HG02642 (cell line): ENCODE results near the gene TMED7.

Experiments
- ATAC-seq: cut with Tn5 transposase; IDR thresholded peaks from one replicate; pipeline ENCODE4 v1.9.1; 2021; ENCODE audit warnings: mild to moderate bottlenecking; ENCODE audit not compliant: unreplicated experiment, poor library complexity

TMED7 gene

GRCh38 chr5:115585265-115585664 lies 40.6 kb downstream of the TMED7 start:
- no peak for ATAC-seq

DNA sequence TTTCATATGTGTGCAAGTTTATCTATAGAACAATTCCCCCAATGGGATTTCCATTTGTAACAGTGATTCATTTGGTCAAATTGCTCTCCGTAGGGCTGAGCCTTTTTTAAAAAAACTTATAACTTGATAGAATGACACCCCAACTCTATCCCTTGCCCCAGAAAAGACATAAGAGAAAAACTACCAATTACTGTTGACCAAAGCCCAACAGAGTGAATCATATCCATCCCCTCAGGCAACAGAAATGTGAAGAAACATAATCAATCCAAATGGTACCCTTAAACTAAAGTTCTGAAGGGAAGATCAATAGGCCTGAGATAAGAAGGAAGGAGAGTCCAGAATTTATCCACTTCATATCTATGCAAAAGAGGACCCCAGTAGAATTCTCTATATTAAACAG lies 41.3 kb downstream of the TMED7 start:
- ATAC-seq, result no peak

- ATAC-seq, result no peak
Measured at GRCh38 chr5:115583474-115583873, 42.4 kb downstream of the TMED7 start.

DNA sequence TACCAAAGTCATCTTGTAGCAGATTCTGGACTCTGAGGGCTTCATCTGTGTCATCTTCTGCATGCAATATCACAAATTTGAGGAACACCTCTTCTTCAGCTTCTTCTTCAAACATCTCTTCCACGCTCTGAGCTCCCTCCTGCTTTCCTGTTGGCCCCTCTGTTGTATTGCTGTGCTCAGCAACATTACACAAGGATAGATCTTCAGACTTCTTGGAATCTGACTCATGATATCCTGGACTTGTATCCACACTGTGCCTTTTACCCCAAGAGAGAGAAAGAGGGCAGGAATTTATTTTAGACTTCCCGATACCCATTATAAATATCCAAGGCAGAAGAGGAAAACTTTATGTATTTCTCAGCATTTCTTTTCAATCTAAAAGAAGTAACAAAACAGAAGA lies 44.9 kb downstream of the TMED7 start:
- ATAC-seq, result no peak

- ATAC-seq, result peak; percentile 64
Measured at GRCh38 chr5:115579747-115580173, 46.1 kb downstream of the TMED7 start.

DNA sequence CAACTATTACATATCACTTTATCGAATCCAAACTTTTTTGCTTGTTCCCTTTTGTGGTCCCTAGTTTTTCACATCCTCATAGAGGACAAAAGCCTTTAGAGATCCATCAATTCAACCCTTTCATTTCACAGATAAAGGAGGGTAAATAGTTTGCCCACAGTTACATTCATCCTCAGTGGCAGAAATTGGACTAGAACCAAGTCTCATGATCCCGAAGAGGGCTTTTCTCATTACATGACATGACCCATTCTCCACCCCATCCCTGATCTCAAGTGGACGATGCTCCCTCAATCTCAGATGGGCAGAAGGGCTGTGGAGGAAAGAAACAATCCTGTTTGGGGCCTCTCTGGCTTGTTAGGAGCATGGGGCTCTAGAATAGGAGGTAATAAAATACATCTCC lies 46.6 kb downstream of the TMED7 start:
- no peak for ATAC-seq

DNA sequence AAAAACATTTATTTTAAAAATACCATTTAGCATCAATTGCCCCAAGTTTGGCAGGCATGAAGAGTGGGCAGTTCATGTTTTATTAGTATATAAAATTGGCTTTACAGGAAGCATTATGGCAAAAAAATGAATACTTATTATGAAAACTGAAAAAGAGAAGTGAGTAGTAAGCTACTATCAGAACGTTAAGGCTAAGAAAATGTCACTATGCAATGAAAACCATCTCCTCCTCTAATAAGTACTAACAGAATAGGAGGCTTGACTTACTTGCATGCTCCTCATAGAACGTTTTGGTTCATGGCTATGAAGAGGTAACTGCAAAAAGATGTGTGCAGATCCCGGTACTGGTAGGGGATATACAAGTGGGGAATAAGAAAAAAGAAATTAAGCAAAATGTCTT lies 47.2 kb downstream of the TMED7 start:
- peak; percentile 41 for ATAC-seq

- peak; percentile 40 for ATAC-seq
Measured at GRCh38 chr5:115577741-115578140, 48.1 kb downstream of the TMED7 start.

GRCh38 chr5:115577329-115577728 lies 48.5 kb downstream of the TMED7 start:
- no peak for ATAC-seq

- peak; percentile 42 for ATAC-seq
Measured at GRCh38 chr5:115575167-115576070, 50.4 kb downstream of the TMED7 start.

DNA sequence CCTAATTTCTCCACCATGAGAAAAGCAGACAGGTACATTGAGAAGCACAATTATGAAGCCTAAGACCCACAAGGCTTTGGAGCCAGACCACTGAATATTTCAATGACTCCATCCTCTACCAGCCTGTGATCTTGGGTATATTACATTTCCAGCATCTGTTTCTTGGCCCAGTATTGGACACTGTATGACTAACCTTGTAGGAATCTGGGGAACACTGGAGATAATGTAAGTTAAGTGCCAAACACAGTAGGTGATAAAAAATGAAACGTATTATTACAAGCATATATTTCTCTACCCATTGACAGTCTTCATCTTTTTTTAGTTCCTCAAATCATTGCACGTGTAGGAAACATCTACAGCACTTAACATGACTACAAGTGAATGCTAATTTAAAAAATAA lies 52.7 kb downstream of the TMED7 start:
- ATAC-seq, result no peak

DNA sequence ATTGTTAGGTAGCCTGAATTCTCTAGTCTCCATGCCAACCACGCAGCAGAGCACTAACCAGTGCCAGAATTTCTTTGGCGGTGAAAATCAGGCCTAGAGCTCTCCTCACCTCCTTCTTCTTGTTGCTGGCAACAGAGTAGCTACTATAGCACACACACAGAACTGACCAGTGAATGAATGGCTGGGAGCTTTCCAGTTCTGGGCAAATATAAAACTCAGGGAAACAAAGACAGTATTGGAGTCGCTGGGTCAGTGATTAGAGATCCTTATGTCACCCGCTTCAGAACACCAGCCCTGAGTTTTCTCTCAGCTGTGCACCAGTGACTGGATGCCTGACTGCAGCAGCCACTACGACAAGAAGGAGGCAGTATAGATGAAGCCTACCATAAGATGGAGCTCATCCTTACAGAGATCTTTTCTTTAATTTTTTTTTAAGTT lies 54.4 kb downstream of the TMED7 start:
- no peak for ATAC-seq

- no peak for ATAC-seq
Measured at GRCh38 chr5:115568668-115569067, 57.2 kb downstream of the TMED7 start.

- no peak for ATAC-seq
Measured at GRCh38 chr5:115565233-115565632, 60.6 kb downstream of the TMED7 start.
